Endometrium (tissue), 2 donors: ENCODE measurements around the gene TCF7L1.
"Not testable (repeated sequence)": the region's sequence is repeated elsewhere in the genome, so short reads cannot be mapped to it uniquely, and the experiment has no call there.

Experiments used
- FAIRE-seq: peaks from 2 replicates; lab custom pipeline; 2012; peaks lifted over from hg19 to GRCh38; lab: Jason Lieb, UNC
- donor health status: control.
- donor health status: control.

Gene TCF7L1

GRCh38 chr2:85326406-85327159, 193.4 kb downstream of the TCF7L1 start:
- FAIRE-seq, result no peak

DNA sequence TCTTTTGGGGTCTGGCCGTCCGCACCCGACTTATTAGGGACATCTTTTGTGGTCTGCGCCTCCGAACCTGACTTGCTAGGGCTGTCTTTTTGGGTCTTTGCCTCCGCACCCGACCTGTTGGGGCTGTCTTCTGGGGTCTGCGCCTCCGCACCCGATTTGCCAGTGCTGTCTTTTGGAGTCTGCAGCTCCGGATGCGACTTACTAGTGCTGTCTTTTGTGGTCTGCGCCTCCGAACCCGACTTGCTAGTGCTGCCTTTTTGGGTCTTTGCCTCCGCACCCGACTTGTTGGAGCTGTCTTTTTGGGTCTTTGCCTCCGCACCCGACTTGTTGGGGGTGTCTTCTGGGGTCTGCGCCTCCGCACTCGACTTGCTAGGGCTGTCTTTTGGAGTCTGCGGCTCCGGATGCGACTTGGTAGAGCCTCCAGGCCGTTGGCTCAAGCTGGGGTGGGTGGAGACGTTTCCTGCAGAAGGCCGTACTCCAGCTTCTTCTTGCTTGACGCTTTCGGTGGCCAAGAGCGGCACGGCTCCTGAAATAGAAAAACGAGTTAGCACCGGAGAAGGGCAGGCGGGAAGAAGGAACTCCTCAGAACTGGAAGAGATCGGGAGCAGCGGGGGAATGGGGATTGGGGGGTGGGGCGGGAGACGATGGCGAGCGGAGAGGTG, 194.1 kb downstream of the TCF7L1 start:
- no peak for FAIRE-seq

GRCh38 chr2:85327822-85328617, 194.8 kb downstream of the TCF7L1 start, which contains the start of gene TGOLN2:
TSS of gene TGOLN2 (minus strand) at chr2:85327989. CDS start at chr2:85327962, 27 bp downstream.
- FAIRE-seq, result no peak

- no peak for FAIRE-seq
Observed at GRCh38 chr2:85329181-85329651, 196.0 kb downstream of the TCF7L1 start.

DNA sequence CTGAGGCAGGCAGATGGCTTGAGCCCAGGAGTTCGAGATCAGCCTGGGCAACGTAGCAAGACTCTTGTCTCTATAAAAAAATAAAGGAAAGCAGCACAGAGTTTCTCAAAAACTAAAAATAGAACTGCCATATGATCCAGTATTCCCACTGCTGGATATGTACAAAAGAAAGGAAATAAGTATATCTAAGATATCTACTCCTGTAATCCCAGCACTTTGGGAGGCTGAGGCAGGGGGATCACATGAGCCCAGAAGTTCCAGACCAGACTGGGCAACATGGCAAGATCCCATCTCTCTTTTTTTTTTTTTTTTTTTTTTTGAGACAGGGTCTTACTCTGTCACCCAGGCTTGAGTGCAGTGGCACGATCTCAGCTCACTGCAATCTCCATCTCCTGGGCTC, 196.5 kb downstream of the TCF7L1 start:
- FAIRE-seq, result not testable (repeated sequence)

DNA sequence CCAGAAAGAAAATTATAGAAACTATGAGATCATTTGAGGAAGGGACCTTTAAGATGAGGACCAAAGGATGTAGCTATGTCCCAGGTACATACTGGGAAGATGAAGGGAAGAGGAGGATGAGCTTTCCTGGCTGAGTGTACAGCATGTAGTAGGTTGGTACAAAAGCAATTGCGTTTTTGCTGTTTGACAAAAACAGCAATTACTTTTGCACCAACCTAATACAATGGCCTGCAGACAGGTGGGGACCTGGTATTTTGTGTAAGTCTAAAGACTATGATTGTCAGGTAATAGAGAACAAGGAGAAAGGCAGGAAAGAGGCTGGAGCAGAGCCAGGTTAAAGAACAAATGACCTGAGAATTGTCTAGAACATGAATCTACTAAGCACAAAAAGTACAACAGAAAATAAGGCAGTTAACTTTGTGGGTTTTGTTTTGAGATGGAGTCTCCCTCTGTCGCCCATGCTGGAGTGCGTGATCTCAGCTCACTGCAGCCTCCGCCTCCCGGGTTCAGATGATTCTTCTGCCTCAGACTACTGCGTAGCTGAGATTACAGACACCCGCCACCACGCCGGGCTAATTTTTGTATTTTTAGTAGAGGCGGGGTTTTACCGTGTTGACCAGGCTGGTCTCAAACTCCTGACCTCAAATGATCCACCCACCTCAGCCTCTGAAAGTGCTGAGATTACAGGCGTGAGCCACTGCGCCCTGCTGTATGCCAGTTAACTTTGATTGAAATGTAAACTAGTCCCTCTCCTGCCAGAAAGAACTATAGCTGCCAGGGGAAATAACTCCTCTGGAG, 197.8 kb downstream of the TCF7L1 start:
- no peak for FAIRE-seq

- not testable (repeated sequence) for FAIRE-seq
Observed at GRCh38 chr2:85333877-85334276, 200.7 kb downstream of the TCF7L1 start.

DNA sequence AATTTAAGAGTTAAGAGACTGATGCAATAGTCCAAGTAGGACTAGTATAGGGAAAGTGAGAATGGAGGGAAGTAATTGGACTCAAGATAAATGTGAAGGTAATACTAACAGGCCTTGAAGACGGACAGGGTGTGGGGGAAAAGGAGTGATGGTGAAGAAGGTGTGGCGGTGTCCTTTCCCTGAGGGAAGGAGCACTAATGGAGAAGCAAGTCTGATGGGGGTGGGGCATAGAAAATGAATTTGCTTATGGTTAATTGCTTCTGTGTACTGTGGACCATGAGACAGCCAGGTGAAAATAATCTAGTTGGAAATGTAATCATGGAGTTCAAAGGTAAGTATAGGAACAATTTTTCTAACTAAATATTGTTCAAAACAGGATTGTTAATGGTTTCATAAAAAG, 201.7 kb downstream of the TCF7L1 start:
- no peak for FAIRE-seq

- no peak for FAIRE-seq
Observed at GRCh38 chr2:85340034-85340892, 207.1 kb downstream of the TCF7L1 start.

GRCh38 chr2:85341269-85342029, 208.3 kb downstream of the TCF7L1 start:
- no peak for FAIRE-seq

GRCh38 chr2:85342156-85342555, 209.0 kb downstream of the TCF7L1 start:
- FAIRE-seq, result no peak

GRCh38 chr2:85343207-85343895, 210.2 kb downstream of the TCF7L1 start:
- FAIRE-seq, result not testable (repeated sequence)

GRCh38 chr2:85344356-85344954, 211.3 kb downstream of the TCF7L1 start:
- FAIRE-seq, result no peak

DNA sequence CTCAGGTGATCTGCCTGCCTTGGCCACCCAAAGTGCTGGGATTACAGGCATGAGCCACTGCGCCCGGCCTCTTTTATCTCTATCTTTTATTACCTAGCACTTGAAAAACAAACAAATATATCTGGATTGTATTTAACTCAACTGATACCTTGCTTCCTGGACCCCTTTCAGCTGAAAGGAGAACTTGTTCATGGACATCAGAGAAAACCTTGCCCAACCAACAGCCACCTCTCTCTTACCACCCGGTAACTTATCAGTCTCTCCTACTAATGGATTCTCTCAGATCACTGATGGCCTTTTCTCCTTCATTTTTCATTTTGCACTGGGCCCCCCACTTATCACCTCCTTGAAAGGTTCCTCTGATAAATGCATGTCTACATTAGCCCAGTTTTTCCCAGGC, 214.4 kb downstream of the TCF7L1 start:
- no peak for FAIRE-seq

DNA sequence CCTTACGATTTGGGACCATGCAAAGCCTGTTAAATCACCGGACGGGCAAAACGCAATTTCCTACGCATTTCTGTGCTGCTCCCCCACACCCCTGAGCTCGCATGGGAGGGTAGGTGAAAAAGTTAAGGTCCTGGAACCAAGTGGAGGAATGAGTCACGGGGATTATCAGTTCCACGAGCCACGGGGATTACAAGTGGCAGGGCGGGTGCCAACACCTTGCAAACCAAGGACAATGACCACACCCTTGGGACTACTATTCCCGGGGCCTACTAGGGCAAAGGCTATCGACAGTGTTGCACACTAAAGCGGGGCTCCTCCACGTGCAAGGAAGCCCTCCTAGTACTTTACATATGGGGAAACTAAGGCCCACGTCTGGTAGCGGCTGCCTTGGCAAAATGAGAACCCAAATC, 220.7 kb downstream of the TCF7L1 start:
- FAIRE-seq, result no peak

DNA sequence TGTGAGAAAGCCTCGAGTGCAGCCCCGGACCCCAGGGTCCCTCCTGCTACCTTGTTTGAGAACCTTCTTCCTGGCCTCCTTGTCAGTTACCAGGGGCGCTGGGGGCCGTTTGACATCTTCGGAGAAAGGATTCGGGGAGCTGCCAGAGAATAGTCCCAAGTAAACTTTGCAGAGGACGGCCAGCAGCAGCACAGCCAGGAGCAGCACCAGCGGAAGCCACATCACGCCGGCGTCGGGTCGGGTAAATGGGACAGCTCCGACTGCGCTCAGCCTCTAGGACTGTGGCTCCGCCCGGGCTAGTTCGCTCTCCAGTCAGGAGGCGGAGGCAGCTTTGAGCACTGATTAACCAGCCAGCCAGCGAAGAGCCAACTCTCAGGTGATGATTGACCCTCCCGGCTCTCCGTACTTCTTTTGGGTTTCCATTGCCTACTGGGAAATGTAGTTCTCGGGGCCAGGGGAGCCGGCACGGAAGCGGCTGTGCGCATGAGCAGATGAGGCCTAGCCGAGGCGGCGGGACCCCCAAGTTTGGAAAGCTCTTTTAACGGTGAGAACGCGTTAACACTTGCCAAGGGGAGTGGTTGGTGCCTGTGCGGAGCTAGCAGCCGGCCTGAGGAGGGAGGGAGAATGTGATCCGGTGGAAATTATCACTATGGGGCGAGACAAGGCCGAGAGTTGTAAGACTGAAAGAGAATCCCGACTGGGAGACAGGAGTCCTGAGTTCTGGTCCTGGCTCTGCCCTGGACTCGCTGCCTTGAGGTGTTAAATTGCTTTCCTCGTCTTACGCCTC, 221.3 kb downstream of the TCF7L1 start, which contains the start of the genes ELMOD3 and RETSAT:
Gene ELMOD3 (plus strand): TSS at position 484 of the 787 bp plus-strand sequence. CDS start 2,430 bp downstream, outside the sequence.
Gene RETSAT (minus strand): TSS at position 243 of the 787 bp plus-strand sequence. CDS start 21 bp downstream, at position 222.
- peak; percentile 92 for FAIRE-seq

DNA sequence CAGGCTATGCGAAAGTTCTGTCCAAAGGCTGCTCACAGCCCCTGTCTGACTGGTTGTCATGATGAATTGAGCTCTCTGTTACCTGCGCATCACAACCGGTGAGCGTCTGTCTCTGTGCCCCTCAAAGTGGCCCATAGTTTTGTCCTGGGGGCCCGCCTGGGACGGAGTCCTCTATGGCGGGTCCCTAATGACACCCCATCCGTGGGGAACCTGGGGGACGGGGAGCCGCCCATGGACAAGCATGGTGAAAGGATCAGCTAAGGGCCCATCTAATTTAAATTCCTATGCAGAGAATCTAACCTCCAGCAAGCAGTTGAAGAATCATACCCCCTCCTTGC, 221.8 kb downstream of the TCF7L1 start:
- FAIRE-seq, result no peak

- no peak for FAIRE-seq
Observed at GRCh38 chr2:85355521-85355920, 222.3 kb downstream of the TCF7L1 start.
